Measurements from ENCODE around the gene PDAP1.
"Not testable (repeated sequence)": the region's sequence is repeated elsewhere in the genome, so short reads cannot be mapped to it uniquely, and the experiment has no call there.

The PDAP1 gene

DNA sequence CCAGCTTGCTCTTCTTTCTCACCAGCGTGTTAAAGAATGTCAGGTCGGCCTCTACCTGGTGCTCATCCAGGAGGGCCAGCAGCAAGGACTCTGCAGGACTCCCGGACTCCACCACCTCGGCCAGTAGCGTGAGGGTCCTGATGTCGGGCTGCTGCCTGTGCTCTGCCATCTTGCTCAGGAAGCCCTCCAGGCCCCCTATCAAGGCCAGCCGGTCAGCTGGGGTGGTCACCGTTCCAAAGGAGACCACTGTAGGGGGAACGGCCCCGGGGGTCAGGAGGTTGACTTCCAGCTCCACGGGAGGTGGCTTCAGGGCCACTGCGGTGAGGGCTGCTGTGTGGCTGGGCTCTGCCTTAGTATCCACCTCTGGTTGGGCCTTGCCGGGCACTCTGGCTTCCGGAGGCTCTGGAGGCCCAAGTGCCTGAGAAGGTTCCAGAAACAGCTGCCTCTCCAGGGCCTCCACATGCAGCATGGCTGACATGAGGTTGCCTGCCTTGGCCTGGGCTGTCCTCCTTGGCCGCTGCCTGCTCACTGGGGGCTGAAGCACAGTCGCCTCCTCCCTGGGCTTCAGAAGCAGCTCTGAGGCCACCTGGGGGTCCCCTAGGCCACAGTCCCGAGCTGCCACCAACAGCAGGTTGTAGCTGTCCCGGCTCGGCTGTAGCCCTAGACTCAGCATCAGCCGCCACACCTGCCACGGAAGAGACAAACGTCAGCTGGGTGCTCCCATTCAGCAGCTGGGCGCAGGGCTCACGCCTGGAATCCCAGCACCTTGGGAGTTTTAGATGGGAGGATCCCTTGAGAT, 16.7 kb upstream of the PDAP1 start:
- no peak for DNase-seq

DNA sequence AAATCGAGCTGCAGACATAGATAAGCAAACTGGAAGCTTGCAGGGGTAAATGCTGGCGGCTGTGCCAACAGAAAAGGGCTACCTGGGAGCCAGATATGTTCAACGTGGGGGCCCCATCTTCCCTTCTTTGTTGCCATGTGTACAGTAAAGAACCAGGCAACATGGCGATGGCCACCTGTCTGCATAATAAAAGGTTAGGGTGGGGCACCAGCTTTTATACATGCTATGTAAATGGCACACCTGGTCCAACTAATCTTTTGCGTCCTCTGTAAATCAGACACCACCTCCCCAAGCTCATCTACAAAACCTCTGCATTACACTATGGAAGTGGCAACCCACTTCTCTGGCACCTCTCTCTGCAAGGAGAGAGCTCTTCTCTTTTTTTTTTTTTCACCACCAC, 14.2 kb upstream of the PDAP1 start:
- DNase-seq: no peak

DNA sequence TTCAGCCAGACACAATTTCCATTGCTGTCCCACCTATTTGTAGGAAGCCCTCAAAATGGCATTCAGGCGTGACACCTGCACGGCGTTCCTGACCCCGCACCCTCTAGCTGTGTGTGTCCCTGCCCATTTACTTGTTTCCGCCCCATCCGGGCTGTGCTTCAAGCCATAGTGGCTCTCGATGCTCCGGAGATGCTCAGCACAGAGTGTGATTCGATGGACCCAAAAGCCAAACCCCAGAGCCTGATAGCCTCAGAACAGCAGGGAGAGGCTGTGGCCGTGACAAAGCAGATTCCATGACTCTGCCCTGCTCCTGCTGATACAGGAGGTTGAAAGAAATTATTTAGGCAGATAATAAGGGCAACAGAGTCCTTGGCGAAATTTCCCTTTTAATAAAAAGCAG, 13.8 kb upstream of the PDAP1 start:
- peak; percentile 76 for DNase-seq

DNA sequence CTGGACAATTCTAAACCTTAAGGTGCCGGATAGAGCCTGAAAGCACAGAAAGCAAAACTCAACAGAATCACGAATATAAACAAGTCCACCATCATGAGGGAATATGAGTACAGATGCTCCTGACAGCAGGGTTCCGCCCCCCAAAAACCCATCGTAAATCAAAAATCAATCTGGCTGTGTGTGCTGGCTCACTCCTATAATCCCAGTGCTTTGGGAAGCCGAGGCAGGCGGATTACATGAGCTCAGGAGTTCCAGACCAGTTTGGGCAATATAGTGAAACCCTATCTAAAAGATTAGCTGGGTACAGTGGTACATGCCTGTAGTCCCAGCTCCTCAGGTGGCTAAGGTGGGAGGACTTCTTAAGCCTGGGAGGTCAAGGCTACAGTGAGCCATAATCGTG, 12.6 kb upstream of the PDAP1 start:
- no peak for DNase-seq

DNA sequence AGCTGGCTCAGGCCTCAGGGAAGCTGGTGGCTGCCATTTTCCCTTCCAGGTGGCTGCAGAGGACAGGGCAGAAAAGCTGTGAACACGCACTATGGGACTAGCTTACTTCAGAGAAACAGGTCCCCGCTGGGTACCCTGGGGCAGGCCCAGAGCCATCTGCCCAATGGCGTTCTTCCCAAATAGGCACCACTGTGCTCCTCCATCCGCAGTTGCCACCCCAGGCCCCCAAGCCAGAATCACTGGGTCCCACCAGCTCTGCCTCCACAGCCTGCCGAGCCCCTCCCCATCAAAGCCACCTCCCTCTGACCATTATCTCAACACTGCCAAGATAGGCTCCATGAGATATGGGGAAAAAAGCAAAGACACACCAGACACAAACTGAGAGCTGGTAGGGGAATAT, 11.8 kb upstream of the PDAP1 start:
- no peak for DNase-seq

DNA sequence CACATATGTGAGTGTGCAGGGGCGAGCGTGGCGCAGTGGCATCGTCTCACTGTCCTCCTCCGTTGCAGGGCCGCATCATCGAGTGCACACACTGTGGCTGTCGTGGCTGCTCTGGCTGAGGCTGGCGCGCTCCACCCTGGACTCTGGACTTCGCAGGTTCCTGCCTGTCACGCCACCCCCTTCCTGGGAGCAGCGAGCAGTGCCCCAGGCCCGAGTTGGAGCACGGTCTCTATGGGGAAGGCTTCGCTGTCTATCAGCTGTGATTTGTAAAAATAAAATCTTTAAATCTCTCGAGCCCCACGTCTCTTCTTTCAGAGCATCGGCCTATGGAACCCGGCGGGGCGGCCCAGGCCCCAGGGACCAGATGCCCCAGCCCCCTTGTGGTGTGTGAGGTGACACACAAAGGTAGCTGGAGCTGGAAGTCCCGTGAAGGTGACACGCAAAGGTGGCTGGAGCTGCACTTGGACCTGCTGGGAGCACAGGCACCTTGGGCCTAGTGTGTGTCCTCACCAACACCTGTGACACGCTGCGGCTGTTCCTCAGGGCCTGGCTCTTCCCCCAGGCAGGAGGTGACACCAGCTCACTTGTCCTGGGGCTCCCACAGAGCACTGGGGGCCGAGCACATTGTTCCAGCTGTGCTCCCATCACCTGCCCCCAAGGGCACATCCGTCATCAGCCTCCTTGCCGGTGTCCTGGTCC, 11.1 kb upstream of the PDAP1 start:
- DNase-seq: no peak

DNA sequence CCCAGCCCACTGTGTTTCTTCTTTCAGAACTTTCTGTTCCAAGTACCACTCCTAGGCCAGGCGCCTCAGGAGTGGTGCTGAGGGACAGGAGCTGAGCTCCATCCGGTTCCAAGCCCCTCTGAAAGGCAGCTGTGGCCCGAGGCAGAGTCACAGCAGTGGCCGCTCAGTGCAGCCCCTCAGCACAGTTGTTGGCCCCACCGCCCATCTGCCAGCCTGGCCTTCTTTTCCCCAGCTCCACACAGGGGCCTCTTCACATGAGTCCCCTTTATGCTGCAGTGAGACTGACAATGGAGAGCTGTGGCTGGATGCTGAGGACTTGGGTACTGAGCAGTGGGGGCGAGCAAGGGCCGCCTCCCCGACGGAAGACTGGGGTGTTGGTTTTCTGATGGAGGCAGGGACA, 9.9 kb upstream of the PDAP1 start:
- DNase-seq: no peak

DNA sequence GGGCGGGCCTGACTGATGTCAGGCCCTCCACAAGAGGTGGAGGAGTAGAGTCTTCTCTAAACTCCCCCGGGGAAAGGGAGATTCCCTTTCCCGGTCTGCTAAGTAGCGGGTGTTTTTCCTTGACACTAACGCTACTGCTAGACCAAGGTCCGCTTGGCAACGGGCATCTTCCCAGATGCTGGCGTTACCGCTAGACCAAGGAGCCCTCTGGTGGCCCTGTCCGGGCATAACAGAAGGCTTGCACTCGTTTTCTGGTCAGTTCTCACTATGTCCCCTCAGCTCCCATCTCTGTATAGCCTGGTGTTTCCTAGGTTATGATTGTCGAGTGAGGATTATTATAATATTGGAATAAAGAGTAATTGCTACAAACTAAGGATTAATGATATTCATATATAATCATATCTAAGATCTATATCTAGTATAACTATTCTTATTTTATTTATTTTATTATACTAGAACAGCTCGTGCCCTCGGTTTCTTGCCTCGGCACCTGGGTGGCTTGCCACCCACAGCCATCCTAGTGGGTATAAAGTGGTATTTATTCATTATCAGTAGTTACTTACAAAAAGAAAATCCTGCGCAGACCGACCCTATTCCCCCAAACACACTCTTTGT, 7.2 kb upstream of the PDAP1 start:
- DNase-seq: not testable (repeated sequence)

DNA sequence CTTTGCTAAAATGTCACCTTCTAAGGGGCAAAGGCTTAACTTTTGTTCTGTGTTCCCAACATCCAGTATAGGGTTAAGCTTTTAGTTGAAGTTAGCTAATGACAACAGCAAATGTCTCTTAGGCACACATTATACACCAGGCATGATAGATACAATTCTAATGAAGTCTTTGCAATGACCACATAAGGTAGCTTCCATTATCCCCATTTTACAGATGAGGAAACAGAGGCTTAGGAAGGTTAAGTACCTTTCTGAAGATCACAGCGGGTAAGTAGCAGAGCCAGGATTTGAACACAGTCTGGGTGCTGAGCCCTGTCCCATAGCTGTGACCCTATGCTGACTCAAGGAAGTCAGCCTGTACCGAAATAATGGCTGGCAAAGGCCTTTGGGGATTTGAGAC, 2.2 kb upstream of the PDAP1 start:
- DNase-seq: no peak

DNA sequence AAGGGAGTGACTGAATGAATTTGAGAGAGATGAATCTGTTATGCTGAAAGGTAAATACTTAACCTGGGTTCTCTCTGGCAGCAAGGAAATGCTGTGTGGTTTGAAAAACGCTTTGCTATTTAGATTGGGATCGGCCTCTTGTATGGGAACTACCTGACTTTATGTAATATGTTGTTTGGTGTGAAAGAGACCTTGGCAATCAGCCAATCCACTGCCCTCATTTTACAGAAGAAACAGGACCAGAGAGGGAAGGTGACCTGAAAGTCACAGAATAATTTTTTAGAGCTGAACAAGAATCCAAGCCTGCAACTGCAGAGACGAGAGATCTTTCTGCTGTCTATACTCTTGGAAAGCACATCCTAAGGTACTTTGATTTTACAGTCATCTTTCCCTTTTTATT, 1.4 kb upstream of the PDAP1 start:
- no peak for DNase-seq

DNA sequence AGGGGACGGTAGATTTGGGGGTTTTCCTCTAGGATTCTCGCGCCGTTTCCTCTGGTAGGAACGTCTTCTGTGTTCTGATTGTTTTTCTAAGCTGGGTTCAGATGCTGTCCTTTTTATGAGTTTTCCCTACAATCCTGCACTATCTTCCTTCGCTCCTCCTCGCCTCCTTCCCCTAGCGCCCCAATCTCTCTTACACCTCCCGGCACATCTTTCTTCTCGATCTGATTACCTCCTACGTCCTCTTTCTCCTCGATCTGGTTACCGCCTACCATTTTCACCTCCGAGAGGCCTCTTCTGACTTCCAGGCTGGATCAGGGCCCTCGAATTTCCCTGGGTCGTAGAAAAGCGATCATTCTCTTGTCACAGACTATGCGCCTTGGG, 785 bp upstream of the PDAP1 start:
- no peak for DNase-seq

DNA sequence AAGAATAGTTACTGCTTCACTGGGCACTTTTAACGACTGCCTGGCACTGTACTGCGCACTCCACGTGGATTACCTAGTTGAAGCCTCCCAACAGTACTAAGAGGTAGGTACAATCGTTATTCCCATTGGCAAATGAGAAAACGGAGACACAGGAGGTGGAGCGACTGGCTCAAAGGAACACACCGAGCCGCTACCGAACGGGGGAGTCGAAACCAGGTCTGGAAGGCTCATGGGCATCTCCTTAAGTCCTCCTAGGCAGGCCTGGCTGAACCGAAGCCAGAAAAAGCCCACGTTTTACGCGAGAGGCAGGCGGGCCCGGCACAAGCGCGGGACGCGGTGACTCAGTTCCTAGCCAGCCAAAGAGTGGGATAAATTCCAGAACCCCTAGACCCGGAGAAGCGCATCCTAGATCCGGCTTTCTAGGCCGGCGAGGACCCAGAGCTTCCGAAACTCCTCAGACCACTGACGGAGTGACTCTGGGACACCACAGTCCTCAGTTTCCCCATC, 472 bp downstream of the PDAP1 start:
- peak; percentile 18 for DNase-seq

DNA sequence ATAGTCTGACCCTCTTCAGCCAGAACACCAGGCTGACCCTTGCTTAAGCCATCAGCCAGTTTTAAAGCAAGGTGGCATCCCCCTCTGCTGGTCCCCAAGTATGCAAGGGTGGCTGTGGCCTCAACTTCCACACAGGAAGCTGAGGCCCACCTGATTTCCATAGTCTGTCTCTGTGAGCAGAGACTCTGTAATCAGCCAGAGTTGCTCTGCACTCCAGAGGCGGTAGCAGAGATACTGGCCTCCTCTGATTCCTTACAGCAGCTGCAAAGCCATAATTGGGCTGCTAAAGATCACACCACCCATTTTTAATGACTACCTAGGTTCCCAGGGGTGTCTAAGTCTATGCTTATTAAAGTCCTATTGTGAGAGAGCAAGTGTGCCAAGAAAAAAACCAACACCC, 1.8 kb downstream of the PDAP1 start:
- DNase-seq: no peak

DNA sequence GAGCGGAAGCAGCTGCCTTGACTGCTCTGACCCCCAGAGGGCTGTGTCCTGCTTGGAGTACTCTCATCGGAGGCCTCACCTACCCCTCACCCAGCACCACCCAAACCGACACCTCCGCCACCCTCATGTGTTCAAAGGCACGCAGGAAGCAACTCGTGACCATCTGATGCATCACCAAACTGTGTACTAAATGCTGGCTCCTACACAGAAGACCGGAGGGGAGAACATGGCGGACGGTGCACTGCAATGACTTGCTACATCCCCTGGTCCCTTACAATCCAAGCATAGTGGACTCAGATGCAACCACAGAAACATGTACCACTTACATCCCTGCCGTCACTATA, 3.4 kb downstream of the PDAP1 start:
- DNase-seq: no peak

DNA sequence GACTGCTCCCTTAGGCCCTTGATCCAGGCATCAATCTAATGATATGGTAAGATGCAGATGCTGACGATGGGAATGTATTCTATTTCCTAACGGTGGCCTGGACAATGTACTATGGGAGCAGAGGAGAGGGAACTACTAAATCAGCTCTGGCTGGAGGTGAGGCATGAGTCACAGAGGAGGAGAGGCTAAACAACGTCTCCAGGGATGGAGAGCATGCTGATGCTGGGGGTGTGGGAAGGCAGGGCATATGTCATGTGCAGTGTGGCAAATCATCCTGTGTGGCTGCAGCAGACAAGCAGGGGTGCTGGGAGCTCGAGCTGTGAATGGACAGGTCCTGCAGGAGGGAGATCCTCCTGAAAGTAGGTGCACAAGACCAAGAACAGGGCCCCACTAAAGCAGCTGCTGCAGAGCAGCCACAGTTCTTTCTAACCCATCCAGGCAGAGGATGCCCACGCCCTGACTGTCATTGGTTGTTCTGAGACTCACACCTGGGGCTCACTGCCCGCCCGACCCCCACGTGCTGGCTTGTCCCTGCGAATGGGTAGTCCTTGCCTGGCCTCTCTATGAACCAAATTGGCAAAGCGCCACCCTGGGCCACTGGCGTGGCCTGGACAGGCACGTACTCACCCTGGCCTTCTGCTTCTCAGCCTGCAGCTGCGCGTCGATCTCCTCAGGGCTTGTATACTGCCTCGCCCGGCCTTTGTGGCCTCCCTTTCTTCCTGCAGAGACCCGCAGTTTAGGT, 4.0 kb downstream of the PDAP1 start:
- DNase-seq: no peak

DNA sequence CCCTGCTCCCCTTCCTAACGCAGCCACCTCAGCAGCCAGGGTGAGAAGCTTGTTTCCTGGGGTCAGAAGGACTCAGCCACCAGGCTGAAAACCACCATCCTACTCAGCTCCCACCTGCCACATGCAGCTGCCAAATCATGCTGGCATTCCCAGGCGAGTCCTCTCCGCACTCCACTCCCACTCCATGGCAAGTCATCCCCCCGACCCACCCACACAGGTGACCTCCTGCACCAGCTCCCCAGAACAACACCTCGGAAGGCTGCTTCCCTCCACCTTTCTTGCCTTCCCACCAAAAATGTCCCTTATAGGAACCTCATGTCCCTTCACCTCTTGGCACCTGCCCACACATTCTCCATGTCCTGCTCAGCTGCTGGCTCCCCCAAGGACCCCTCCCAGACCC, 4.6 kb downstream of the PDAP1 start:
- no peak for DNase-seq

DNA sequence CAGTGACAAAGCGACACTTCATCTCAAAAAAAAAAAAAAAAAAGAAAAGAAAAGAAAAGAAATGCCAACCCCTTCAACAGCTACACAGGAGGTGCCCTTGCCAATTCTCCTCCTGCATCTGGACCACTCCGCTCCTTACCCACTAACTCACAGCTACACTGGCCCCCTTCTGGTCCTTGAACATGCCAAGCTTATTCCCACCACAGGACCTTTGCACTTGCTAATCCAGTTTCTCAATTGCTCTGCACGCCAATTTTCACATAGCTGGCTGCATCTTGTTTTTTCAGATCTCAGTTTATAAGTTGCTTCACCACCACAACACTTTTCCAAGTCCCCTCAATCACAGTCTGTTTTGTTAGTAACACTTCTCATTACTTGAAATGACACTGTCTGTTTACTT, 5.5 kb downstream of the PDAP1 start:
- DNase-seq: no peak

DNA sequence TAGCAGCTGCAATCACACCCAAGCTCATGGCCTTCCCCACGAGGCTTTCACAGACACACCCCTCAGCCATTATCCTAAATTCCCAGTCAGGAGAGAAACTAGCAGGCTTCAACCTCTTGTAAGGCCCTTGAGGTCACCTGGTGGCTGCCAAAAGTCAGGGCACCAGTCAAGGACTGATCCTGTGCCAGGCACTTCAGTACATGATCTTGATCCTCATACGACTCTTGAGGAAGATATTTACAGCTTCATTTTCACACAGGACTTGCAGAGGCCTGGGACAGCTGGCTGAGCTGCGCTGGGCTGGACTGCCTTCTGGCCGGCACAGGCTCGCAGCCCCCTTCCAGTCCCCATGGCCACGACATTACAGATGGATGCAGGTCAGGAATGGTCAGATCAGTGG, 8.8 kb downstream of the PDAP1 start:
- peak; percentile 86 for DNase-seq

DNA sequence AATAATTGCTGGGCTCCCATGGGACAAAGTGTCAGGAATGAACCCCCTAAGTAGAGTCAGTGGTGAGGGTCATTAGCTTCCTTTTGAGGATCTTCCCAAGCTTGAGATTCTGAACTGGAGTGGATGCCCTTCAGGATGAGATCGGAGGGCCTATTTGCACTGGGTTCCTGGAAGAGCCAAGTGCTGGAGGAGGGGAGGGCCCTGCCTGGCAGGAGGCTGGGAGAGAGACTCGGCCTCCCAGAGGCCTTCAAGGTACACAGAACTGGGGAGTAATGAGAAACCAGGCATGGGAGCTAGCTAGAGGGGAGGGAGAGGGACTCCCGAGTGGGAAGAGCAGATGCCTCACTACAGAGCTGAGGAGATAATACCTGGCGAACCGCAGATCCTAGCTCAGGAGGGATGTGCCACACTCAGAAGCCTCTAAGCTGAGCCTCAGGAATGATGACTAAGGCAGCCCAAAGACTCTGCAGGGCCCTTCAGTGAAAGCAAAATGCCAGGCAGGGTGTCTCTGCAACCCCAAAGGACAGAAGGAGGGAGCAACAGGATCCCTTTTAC, 9.4 kb downstream of the PDAP1 start:
- no peak for DNase-seq

DNA sequence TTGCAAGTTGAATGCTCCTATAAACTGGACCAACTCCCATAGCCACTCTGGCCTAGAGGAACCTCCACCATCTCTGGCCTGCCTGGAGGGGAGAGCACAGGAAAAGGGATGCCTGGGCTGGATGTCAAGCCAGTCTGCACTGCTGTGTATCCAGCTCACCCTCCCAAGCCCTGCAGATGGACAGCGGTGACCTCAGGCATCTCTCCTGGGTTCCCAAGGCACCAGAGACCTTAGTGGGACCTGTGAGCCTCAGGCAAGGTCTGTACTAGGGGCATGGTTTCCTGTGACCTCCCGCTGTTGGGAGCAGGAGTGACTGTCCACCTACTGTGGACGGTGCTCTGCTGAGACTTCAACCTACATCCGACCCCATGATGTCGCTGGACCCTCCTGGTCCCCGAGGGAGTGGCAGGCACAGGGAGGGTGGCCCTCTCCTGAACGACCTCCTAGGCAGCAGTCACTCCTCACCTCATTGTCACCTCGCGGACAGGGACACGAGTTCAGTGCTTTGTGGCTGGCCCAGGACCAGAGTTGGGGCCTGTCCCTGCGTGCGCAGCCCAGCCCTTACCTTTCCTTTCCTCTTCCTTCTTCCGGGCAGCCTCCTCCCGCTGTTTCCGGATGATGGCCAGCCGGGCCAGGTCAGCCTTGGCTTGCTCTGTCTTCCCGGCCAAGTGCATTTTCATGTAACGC, 11.0 kb downstream of the PDAP1 start:
- no peak for DNase-seq

DNA sequence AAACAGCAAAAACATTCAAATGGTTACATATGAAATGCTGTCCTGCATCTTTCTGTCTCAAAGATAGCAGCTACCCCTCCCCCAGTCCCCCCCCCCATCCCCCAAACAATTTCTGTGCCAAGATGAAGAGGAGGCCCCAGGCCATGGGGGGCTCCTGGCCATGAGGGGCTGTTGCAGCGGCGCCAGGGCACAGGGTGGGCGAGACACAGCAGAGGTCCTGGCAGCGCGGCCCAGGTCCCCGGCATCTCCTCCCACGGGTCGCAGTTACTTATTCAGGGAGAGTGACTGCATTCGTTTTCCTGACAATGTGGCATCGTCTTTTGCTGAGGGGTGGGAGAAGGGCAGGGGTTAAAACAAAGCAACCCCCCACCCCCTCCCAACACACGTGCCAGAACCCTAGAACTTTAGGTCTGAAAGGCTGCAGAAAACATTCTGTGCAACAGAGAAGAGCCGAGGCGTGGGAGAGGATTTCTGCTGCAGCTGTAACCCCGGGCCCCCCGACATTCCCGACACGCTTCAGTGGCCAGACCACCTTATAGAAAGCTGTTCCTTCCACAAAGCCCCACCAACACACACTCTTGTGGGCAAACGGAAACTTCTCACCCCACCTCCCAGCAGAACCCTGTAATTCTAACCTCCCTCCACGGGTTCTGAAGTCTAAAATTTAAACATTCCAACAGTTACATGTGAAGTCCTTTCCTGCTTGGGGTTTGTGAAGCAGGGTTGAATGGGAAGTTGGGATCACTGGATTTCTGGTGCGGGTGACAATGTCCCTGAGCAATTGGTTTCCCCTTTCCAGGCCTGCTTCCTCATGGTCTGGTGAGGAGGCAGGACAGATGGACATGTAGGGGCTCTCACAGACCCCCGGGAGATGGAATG, 11.7 kb downstream of the PDAP1 start:
- DNase-seq: no peak
